WTC11 (cell line): ENCODE data around the gene CACNA1H.

Experiments used
- ATF2 ChIP-seq: sonication (generic); formaldehyde crosslinking; IDR thresholded peaks from 2 replicates; pipeline ENCODE4 v1.8.1; 2022; ENCODE audit warnings: low read depth, missing genetic modification reagents, borderline replicate concordance
- MAX ChIP-seq: sonication (generic); formaldehyde crosslinking; IDR thresholded peaks from 2 replicates; pipeline ENCODE4 v1.8.0; 2022; ENCODE audit warnings: mild to moderate bottlenecking, missing genetic modification reagents

- TF ChIP-seq ATF2 (CRISPR knock-in tag), result no peak
- no peak for TF ChIP-seq MAX (CRISPR knock-in tag)
These were observed 92.0 kb downstream of the CACNA1H start for GRCh38 chr16:1244881-1245280.
